Heart left ventricle (tissue), 16 donors: ENCODE data around the gene PCDHB5. TPM values are rescaled to one million over a fixed set of nuclear protein-coding genes. Genes with fewer than 3 reads are reported as not detected.
"Not testable (repeated sequence)": the region's sequence is repeated elsewhere in the genome, so short reads cannot be mapped to it uniquely, and the experiment has no call there.

Experiments used
- ATAC-seq, 4 donors: fragments of 200-7000 bp; cut with Tn5 transposase; one replicate each; pipeline ENCODE4 v1.9.1; 2020 to 2022; ENCODE audit warnings: moderate library complexity in 4 of 4, mild to moderate bottlenecking in 3 of 4, moderate number of reproducible peaks in 1 of 4
- DNase-seq, 5 donors: peaks; one replicate each; pipeline ENCODE4 v3.0.0-alpha.2; 2020
- H3K27ac ChIP-seq, 12 donors: fragments of 200-600 bp; sonication (generic) in 4 of 12; one replicate each; pipeline versions ENCODE4 v1.5.0 to v1.8.0; 2016 to 2022; ENCODE audit warnings: mild to moderate bottlenecking in 2 of 12
- H3K27me3 ChIP-seq, 9 donors: fragments of 200-600 bp; sonication (generic) in 2 of 9; one replicate each; pipeline versions ENCODE4 v1.5.1 to v1.8.0; 2016 to 2022; ENCODE audit warnings: mild to moderate bottlenecking in 3 of 9
- H3K36me3 ChIP-seq, 9 donors: fragments of 200-600 bp; sonication (generic) in 2 of 9; one replicate each; pipeline versions ENCODE4 v1.5.0 to v1.8.0; 2018 to 2022; ENCODE audit warnings: mild to moderate bottlenecking in 2 of 9
- H3K4me1 ChIP-seq, 12 donors: fragments of 200-600 bp; sonication (generic) in 4 of 12; one replicate each; pipeline versions ENCODE4 v1.5.0 to v1.8.0; 2016 to 2022; ENCODE audit warnings: mild to moderate bottlenecking in 3 of 12
- H3K4me3 ChIP-seq, 12 donors: fragments of 200-600 bp; sonication (generic) in 4 of 12; one replicate each; pipeline versions ENCODE4 v1.5.0 to v1.8.0; 2017 to 2022; ENCODE audit warnings: mild to moderate bottlenecking in 9 of 12, moderate library complexity in 4 of 12
- H3K9me3 ChIP-seq, 12 donors: fragments of 200-600 bp; sonication (generic) in 4 of 12; one replicate each; pipeline versions ENCODE4 v1.5.0 to v1.8.0; 2016 to 2022; ENCODE audit warnings: mild to moderate bottlenecking in 1 of 12
- POLR2A ChIP-seq, 2 donors: fragments of 450-650 bp; IDR thresholded peaks; one replicate each; pipeline ENCODE4 v1.6.1; 2017; ENCODE audit warnings: antibody characterized with exemption in 2 of 2, mild to moderate bottlenecking in 2 of 2, moderate library complexity in 2 of 2
- WGBS, 4 donors: extraction: QIAGEN DNeasy Blood & Tissue Kit in 2 of 4; methylation state at CpG; one replicate each; pipeline versions ENCODE4 v1.1.5 to v1.1.7; 2013 to 2018; 5-methylcytosine and 5-hydroxymethylcytosine counted together
- intact Hi-C, 10 donors: fragments of 100-400 bp; cut with DNase I; formaldehyde crosslinking; loops; one replicate each; pipeline versions ENCODE4 v1.11.1 to v1.14.2; 2022
- polyA plus RNA-seq, 2 donors: library from polyadenylated mRNA; stranded (reverse); fragments of 200-250 nt; gene quantifications; one replicate each; pipeline ENCODE4 v1.2.3, GENCODE V29; 2013
- total RNA-seq, 9 donors: library from RNA; depleted of rRNA in 2 of 9; stranded (reverse); fragments of >200 nt in 2 of 9; fragmentation: NEBNext Ultra II Directional in 3 of 9; extraction: Animal tissue kit (Norgen Biotek cat#: 25700) in 3 of 9; gene quantifications; one replicate each; pipeline versions ENCODE4 v1.1.0 to v1.2.4, GENCODE V29; 2016 to 2023
- TF ChIP-seq, protein P1 (sequence below), 12 donors: fragments of 200-600 bp; sonication (generic) in 4 of 12; IDR thresholded peaks; one replicate each; pipeline versions ENCODE4 v1.5.0 to v1.8.0; 2018 to 2022; ENCODE audit warnings: antibody characterized with exemption in 12 of 12, mild to moderate bottlenecking in 5 of 12
- donor health status: ischemic (EF 13 %, LVEDD 7.1; RV severe dilation, severe dysfunction).
- donor health status: healthy with polysubstance abuse.
- donor health status: DM: no; HTN: yes; CAD: no.
- donor health status: DM: no; HTN: no; CAD: no.
- donor health status: ischemic (EF 25% LVEDD 6.9; RV normal size, moderate dysfunction).
- donor health status: ischemic (EF 25% LVEDD 5.7; RV mildly dilated, moderate dysfunction).
- donor health status: healthy.
- donor health status: DM: yes; HTN: yes; CAD: no.
- donor health status: ischemic (EF 35%, LVEDD 5.7; RV mildly dilated, moderate dysfunction).
- donor health status: nonischemic (EF 11% LVEDD 7.7; RV severe dilation, severe dysfunction).
- donor health status: DM: yes; HTN: yes; CAD: no.
- donor health status: PGD.
- donor health status: ischemic (EF 29% LVEDD 5.4; RV normal size, mild dysfunction).
- donor health status: nonischemic (EF 23%, LVEDD 6.1; RV moderate dilation, normal function).

The PCDHB5 gene
- total and polyA plus RNA-seq, 11 donors: 0.69 to 6.4 (median 3.5) TPM

DNA sequence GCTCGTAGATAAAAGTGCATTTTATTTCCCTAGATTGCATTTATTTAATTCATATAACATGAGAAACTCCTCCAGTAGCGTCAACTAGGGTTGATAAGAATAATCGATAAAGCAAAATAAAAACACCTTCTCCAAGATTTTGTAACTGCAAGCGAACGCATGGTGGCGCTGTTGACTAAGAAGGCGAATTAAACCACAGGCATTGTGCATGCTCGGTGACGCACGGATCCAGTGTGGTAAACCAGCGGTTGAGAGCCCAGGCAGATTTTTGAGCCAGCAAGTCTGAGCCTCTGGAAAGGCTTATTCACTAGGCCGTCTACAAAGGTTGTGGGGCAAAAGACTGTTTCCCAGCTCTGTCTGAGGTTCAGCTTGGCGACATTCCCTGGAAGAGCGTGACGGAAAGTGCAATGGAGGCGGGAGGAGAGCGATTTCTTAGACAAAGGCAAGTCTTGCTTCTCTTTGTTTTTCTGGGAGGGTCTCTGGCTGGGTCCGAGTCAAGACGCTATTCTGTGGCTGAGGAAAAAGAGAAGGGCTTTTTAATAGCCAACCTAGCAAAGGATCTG, 34.7 kb upstream of the PCDHB5 start, which contains the start of gene PCDHB3:
Gene PCDHB3 (plus strand): TSS at position 231 of the 563 bp plus-strand sequence. CDS start 177 bp downstream, at position 408.
- WGBS, 4 donors: 17 to 28% (median 20%) methylated on average over 19 of the region's 19 CpGs
- Histone ChIP-seq H3K4me1 (no peaks in the 10 kb centered on the region), H3K9me3 (peaks cover 0 to 58% (median 20%) of the 10 kb centered on the region in 12 donors), H3K4me3 (peak within 1 kb of the TSS in 11 of 12 donors; percentile 0 to 59 (median 41)), H3K27ac (peak within 1 kb of the TSS in 3 of 12 donors; percentile 35 to 54 (median 37)), H3K36me3 (no peaks in the 10 kb centered on the region), H3K27me3 (peaks cover 0 to 36% (median 10%) of the 10 kb centered on the region in 9 donors)
- peak in 4 of 5 donors; percentile 20 to 71 (median 62) for DNase-seq
- ATAC-seq: peak in 3 of 4 donors; percentile 55 to 72 (median 65)
- intact Hi-C loops: loop anchor here in 1 of 10 donors (5.0 kb wide), 1 partner anchor 462 kb away; no protein-coding TSS in a partner anchor
- TF ChIP-seq POLR2A (IDR thresholded peaks at IDR 0.05): no peak
- TF ChIP-seq, protein P1, sequence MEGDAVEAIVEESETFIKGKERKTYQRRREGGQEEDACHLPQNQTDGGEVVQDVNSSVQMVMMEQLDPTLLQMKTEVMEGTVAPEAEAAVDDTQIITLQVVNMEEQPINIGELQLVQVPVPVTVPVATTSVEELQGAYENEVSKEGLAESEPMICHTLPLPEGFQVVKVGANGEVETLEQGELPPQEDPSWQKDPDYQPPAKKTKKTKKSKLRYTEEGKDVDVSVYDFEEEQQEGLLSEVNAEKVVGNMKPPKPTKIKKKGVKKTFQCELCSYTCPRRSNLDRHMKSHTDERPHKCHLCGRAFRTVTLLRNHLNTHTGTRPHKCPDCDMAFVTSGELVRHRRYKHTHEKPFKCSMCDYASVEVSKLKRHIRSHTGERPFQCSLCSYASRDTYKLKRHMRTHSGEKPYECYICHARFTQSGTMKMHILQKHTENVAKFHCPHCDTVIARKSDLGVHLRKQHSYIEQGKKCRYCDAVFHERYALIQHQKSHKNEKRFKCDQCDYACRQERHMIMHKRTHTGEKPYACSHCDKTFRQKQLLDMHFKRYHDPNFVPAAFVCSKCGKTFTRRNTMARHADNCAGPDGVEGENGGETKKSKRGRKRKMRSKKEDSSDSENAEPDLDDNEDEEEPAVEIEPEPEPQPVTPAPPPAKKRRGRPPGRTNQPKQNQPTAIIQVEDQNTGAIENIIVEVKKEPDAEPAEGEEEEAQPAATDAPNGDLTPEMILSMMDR (IDR thresholded peaks at IDR 0.05): peak; percentile 8 to 58 (median 44)

DNA sequence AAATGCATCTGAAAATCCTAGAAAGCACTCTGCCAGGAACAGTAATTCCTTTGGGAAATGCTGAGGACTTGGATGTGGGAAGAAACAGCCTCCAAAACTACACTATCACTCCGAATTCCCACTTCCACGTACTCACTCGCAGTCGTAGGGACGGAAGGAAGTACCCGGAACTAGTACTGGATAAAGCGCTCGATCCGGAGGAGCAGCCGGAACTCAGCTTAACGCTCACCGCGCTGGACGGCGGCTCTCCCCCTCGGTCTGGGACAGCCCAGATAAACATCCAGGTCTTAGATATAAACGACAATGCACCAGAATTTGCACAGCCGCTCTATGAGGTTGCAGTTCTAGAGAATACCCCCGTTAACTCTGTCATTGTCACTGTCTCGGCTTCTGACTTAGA, 33.9 kb upstream of the PCDHB5 start:
- 31 to 46% (median 37%) methylated on average over 19 to 20 of the region's 20 CpGs for WGBS, 4 donors
- Histone ChIP-seq H3K36me3 (no peaks in the 10 kb centered on the region), H3K4me1 (no peaks in the 10 kb centered on the region), H3K4me3 (peak overlapping the region in 11 of 12 donors; percentile 0 to 59 (median 41)), H3K9me3 (peaks cover 0 to 58% (median 15%) of the 10 kb centered on the region in 12 donors), H3K27ac (no peak overlapping the region), H3K27me3 (peaks cover 0 to 36% (median 7%) of the 10 kb centered on the region in 9 donors)
- peak in 2 of 4 donors; percentile 54 to 61 for ATAC-seq
- no peak for TF ChIP-seq POLR2A (IDR thresholded peaks at IDR 0.05)
- TF ChIP-seq, protein P1 (IDR thresholded peaks at IDR 0.05): no peak
- DNase-seq: no peak
- intact Hi-C loops: loop anchor here in 1 of 10 donors (5.0 kb wide), 1 partner anchor 461 kb away; no protein-coding TSS in a partner anchor

DNA sequence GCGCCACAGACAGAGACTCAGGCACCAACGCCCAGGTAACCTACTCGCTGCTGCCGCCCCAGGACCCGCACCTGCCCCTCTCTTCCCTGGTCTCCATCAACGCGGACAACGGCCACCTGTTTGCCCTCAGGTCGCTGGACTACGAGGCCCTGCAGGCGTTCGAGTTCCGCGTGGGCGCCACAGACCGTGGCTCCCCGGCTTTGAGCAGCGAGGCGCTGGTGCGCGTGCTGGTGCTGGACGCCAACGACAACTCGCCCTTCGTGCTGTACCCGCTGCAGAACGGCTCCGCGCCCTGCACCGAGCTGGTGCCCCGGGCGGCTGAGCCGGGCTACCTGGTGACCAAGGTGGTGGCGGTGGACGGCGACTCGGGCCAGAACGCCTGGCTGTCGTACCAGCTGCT, 32.9 kb upstream of the PCDHB5 start:
- H3K4me1 ChIP-seq, H3K36me3 ChIP-seq, H3K4me3 ChIP-seq, DNase-seq, H3K27ac ChIP-seq, ATAC-seq: not testable (repeated sequence)
- Histone ChIP-seq H3K27me3 (peaks cover 0 to 36% (median 7%) of the 10 kb centered on the region in 9 donors), H3K9me3 (peaks cover 0 to 61% (median 15%) of the 10 kb centered on the region in 12 donors)
- intact Hi-C loops: loop anchor here in 1 of 10 donors (5.0 kb wide), 1 partner anchor 460 kb away; no protein-coding TSS in a partner anchor
- 33 to 52% (median 38%) methylated on average over 10 to 39 of the region's 39 CpGs for WGBS, 4 donors

DNA sequence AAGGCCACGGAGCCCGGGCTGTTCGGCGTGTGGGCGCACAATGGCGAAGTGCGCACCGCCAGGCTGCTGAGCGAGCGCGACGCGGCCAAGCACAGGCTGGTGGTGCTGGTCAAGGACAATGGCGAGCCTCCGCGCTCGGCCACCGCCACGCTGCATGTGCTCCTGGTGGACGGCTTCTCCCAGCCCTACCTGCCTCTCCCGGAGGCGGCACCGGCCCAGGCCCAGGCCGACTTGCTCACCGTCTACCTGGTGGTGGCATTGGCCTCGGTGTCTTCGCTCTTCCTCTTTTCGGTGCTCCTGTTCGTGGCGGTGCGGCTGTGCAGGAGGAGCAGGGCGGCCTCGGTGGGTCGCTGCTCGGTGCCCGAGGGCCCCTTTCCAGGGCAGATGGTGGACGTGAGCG, 32.5 kb upstream of the PCDHB5 start:
- not testable (repeated sequence) for H3K4me3 ChIP-seq, H3K36me3 ChIP-seq, DNase-seq, H3K27ac ChIP-seq, ATAC-seq, H3K4me1 ChIP-seq
- peaks cover 0 to 36% (median 7%) of the 10 kb centered on the region in 9 donors for H3K27me3 ChIP-seq
- peaks cover 0 to 62% (median 17%) of the 10 kb centered on the region in 12 donors for H3K9me3 ChIP-seq
- 20 to 48% (median 33%) methylated on average over 2 to 36 of the region's 38 CpGs for WGBS, 4 donors
- intact Hi-C loops: loop anchor here in 1 of 10 donors (5.0 kb wide), 1 partner anchor 460 kb away; no protein-coding TSS in a partner anchor

DNA sequence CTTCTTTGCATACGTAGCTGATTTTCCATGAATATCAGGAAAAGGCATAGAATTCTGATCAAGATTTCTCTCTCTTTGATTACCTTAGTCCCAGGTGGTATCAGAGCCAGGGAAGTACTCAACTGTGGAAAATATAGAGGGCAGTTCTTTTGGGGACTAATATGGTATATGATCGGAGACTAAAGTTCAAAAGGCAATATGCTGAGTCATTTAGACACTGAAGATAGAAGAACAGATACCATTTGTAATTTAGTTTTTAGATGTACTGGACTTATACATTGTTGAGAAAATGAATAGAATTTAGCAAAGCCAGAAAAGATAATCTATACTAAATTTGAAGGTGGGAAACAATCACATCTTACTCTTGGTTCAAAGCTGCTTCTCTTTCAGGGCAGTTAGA, 29.7 kb upstream of the PCDHB5 start:
- Histone ChIP-seq H3K27me3 (peaks cover 0 to 23% (median 6%) of the 10 kb centered on the region in 9 donors), H3K9me3 (peaks cover 0 to 62% (median 13%) of the 10 kb centered on the region in 12 donors), H3K36me3 (no peaks in the 10 kb centered on the region), H3K4me3 (no peak overlapping the region), H3K4me1 (no peaks in the 10 kb centered on the region), H3K27ac (no peak overlapping the region)
- ATAC-seq (no peak), DNase-seq (no peak)
- intact Hi-C loops: no loop called here
- WGBS, 4 donors: 58 to 90% (median 82%) methylated on average over 2 of the region's 2 CpGs
- no peak for TF ChIP-seq POLR2A (IDR thresholded peaks at IDR 0.05)
- TF ChIP-seq, protein P1 (IDR thresholded peaks at IDR 0.05): no peak
